ENCODE results near the gene ROCK2. TPM values are rescaled to one million over a fixed set of nuclear protein-coding genes. Genes with fewer than 3 reads are reported as not detected.

The ROCK2 gene
- total RNA-seq, 1 donor from 2014 or later: 45.1 TPM

DNA sequence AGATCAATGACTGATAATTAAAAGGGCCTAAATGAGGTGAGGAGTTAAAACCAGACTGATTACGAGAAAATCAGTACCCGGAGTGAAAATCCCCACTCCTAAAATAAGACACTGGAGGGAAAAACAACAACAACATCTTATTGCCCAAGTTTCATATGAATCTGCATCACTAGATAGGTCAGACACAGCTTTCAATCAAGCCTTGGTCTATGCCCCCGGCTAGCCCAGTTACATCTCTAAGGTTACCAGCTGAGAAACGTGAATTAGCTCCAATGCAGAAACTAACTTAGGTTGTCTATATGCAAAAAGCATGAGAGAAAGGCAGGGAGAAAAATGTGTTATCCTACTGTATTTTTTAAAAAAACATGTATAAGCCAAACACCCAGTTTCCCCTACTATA, 53.7 kb downstream of the ROCK2 start:
- H3K4me3 ChIP-seq (ENCODE audit: insufficient read depth, low read depth, low read length): no peak overlapping the region
- DNase-seq (ENCODE audit: low read depth): no peak
- no peak for TF ChIP-seq EZH2 (IDR thresholded peaks at IDR 0.05; ENCODE audit: insufficient read depth, low read length)
- TF ChIP-seq, protein P1, sequence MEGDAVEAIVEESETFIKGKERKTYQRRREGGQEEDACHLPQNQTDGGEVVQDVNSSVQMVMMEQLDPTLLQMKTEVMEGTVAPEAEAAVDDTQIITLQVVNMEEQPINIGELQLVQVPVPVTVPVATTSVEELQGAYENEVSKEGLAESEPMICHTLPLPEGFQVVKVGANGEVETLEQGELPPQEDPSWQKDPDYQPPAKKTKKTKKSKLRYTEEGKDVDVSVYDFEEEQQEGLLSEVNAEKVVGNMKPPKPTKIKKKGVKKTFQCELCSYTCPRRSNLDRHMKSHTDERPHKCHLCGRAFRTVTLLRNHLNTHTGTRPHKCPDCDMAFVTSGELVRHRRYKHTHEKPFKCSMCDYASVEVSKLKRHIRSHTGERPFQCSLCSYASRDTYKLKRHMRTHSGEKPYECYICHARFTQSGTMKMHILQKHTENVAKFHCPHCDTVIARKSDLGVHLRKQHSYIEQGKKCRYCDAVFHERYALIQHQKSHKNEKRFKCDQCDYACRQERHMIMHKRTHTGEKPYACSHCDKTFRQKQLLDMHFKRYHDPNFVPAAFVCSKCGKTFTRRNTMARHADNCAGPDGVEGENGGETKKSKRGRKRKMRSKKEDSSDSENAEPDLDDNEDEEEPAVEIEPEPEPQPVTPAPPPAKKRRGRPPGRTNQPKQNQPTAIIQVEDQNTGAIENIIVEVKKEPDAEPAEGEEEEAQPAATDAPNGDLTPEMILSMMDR (IDR thresholded peaks at IDR 0.05; ENCODE audit: insufficient read depth, low read depth, low read length): no peak
- Mint-ChIP-seq H3K36me3 (ENCODE audit: low read depth, unreplicated experiment) (no peaks in the 10 kb centered on the region), H3K27me3 (ENCODE audit: low read depth, unreplicated experiment) (no peaks in the 10 kb centered on the region), H3K9me3 (ENCODE audit: unreplicated experiment) (no peaks in the 10 kb centered on the region), H3K4me1 (ENCODE audit: low read depth, unreplicated experiment) (peaks cover 13% of the 10 kb centered on the region), H3K4me3 (ENCODE audit: unreplicated experiment) (no peak overlapping the region), H3K27ac (ENCODE audit: unreplicated experiment) (peak overlapping the region; percentile 15)
- no peaks in the 10 kb centered on the region for H3K27me3 ChIP-seq (ENCODE audit: insufficient read depth, low read length)
- H4K20me1 ChIP-seq (ENCODE audit: insufficient read depth, low read length): peaks cover 38% of the 10 kb centered on the region
- H3K4me2 ChIP-seq (ENCODE audit: low read length): no peak overlapping the region
- H3K27ac ChIP-seq (ENCODE audit: low read depth, low read length): no peak overlapping the region
- FAIRE-seq: no peak
- no peak overlapping the region for H3K9ac ChIP-seq (ENCODE audit: low read length)
- H3K79me2 ChIP-seq (ENCODE audit: insufficient read depth, low read length): peaks cover 88% of the 10 kb centered on the region
- no peak overlapping the region for H2AFZ ChIP-seq (ENCODE audit: low read depth, low read length)
- no peaks in the 10 kb centered on the region for H3K4me1 ChIP-seq (ENCODE audit: insufficient read depth, low read length)
- H3K36me3 ChIP-seq (ENCODE audit: insufficient read depth, low read length): no peaks in the 10 kb centered on the region
- H3K9me3 ChIP-seq (ENCODE audit: insufficient read depth, low read depth, low read length): no peaks in the 10 kb centered on the region

DNA sequence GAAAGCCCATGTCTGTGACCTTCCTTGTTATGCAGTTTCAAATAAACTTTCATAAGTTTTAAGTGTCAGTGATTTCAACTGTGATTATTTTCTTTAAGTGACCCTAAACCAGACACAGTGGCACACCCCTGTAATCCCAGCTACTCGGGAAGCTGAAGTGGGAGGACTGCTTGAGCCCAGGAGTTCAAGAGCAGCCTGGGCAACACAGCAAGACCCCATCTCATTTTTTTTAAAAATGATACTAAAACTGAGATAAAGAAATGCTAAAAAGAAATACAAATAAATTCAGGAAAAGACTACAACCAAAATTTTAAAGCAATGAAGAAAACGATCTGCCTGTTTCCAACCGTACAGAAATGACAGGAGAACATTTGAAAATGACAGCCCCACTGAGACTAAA, 54.2 kb downstream of the ROCK2 start:
- TF ChIP-seq, protein P1 (IDR thresholded peaks at IDR 0.05; ENCODE audit: insufficient read depth, low read depth, low read length): no peak
- TF ChIP-seq EZH2 (IDR thresholded peaks at IDR 0.05; ENCODE audit: insufficient read depth, low read length): no peak
- peaks cover 35% of the 10 kb centered on the region for H4K20me1 ChIP-seq (ENCODE audit: insufficient read depth, low read length)
- Mint-ChIP-seq H3K4me3 (ENCODE audit: unreplicated experiment) (no peak overlapping the region), H3K27me3 (ENCODE audit: low read depth, unreplicated experiment) (no peaks in the 10 kb centered on the region), H3K36me3 (ENCODE audit: low read depth, unreplicated experiment) (peaks cover 3% of the 10 kb centered on the region), H3K27ac (ENCODE audit: unreplicated experiment) (no peak overlapping the region), H3K9me3 (ENCODE audit: unreplicated experiment) (no peaks in the 10 kb centered on the region), H3K4me1 (ENCODE audit: low read depth, unreplicated experiment) (peaks cover 13% of the 10 kb centered on the region)
- no peak overlapping the region for H3K4me2 ChIP-seq (ENCODE audit: low read length)
- FAIRE-seq (no peak), DNase-seq (ENCODE audit: low read depth) (no peak)
- H3K4me3 ChIP-seq (ENCODE audit: insufficient read depth, low read depth, low read length): no peak overlapping the region
- no peak overlapping the region for H3K9ac ChIP-seq (ENCODE audit: low read length)
- no peaks in the 10 kb centered on the region for H3K4me1 ChIP-seq (ENCODE audit: insufficient read depth, low read length)
- H3K36me3 ChIP-seq (ENCODE audit: insufficient read depth, low read length): no peaks in the 10 kb centered on the region
- H2AFZ ChIP-seq (ENCODE audit: low read depth, low read length): no peak overlapping the region
- no peak overlapping the region for H3K27ac ChIP-seq (ENCODE audit: low read depth, low read length)
- H3K9me3 ChIP-seq (ENCODE audit: insufficient read depth, low read depth, low read length): no peaks in the 10 kb centered on the region
- no peaks in the 10 kb centered on the region for H3K27me3 ChIP-seq (ENCODE audit: insufficient read depth, low read length)
- peaks cover 87% of the 10 kb centered on the region for H3K79me2 ChIP-seq (ENCODE audit: insufficient read depth, low read length)

DNA sequence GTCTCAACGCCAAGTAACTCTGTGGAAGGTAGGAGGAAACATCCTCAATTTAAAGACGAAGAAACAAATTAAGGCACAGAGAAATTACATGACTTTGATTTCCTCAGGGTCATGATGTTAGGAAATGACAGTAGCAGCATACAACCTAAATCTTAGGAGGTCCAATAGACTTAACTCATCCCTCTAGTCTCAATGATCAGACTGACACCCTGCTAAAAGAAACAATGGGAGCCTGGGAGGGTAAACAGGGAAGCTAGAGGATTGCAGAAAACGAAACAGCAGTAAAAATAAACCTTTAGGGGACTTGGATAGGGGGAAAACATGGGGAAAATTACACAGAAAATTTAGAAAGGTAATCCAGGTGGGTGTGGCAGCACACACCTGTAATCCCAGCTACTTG, 56.0 kb downstream of the ROCK2 start:
- no peak for TF ChIP-seq EZH2 (IDR thresholded peaks at IDR 0.05; ENCODE audit: insufficient read depth, low read length)
- TF ChIP-seq, protein P1 (IDR thresholded peaks at IDR 0.05; ENCODE audit: insufficient read depth, low read depth, low read length): no peak
- no peak overlapping the region for H3K4me2 ChIP-seq (ENCODE audit: low read length)
- no peak overlapping the region for H3K4me3 ChIP-seq (ENCODE audit: insufficient read depth, low read depth, low read length)
- H3K27ac Mint-ChIP-seq (ENCODE audit: unreplicated experiment): no peak overlapping the region
- peaks cover 13% of the 10 kb centered on the region for H3K4me1 Mint-ChIP-seq (ENCODE audit: low read depth, unreplicated experiment)
- H3K9me3 Mint-ChIP-seq (ENCODE audit: unreplicated experiment): no peaks in the 10 kb centered on the region
- peaks cover 75% of the 10 kb centered on the region for H3K79me2 ChIP-seq (ENCODE audit: insufficient read depth, low read length)
- H3K4me3 Mint-ChIP-seq (ENCODE audit: unreplicated experiment): no peak overlapping the region
- H2AFZ ChIP-seq (ENCODE audit: low read depth, low read length): no peak overlapping the region
- no peaks in the 10 kb centered on the region for H3K9me3 ChIP-seq (ENCODE audit: insufficient read depth, low read depth, low read length)
- peaks cover 11% of the 10 kb centered on the region for H3K36me3 Mint-ChIP-seq (ENCODE audit: low read depth, unreplicated experiment)
- H4K20me1 ChIP-seq (ENCODE audit: insufficient read depth, low read length): peaks cover 35% of the 10 kb centered on the region
- no peaks in the 10 kb centered on the region for H3K27me3 Mint-ChIP-seq (ENCODE audit: low read depth, unreplicated experiment)
- H3K4me1 ChIP-seq (ENCODE audit: insufficient read depth, low read length): no peaks in the 10 kb centered on the region
- H3K9ac ChIP-seq (ENCODE audit: low read length): no peak overlapping the region
- FAIRE-seq (no peak), DNase-seq (ENCODE audit: low read depth) (no peak)
- no peaks in the 10 kb centered on the region for H3K27me3 ChIP-seq (ENCODE audit: insufficient read depth, low read length)
- H3K27ac ChIP-seq (ENCODE audit: low read depth, low read length): no peak overlapping the region
- H3K36me3 ChIP-seq (ENCODE audit: insufficient read depth, low read length): peaks cover 9% of the 10 kb centered on the region
